Measurements from ENCODE around the gene TFDP3. TPM values are rescaled to one million over a fixed set of nuclear protein-coding genes. Genes with fewer than 3 reads are reported as not detected.

Gene TFDP3
- total RNA-seq, 1 donor, result not detected

- no peak overlapping the region for H3K4me3 ChIP-seq (ENCODE audit: low read depth, low read length)
- no peak for DNase-seq (ENCODE audit: low read depth)
- TF ChIP-seq, protein P1, sequence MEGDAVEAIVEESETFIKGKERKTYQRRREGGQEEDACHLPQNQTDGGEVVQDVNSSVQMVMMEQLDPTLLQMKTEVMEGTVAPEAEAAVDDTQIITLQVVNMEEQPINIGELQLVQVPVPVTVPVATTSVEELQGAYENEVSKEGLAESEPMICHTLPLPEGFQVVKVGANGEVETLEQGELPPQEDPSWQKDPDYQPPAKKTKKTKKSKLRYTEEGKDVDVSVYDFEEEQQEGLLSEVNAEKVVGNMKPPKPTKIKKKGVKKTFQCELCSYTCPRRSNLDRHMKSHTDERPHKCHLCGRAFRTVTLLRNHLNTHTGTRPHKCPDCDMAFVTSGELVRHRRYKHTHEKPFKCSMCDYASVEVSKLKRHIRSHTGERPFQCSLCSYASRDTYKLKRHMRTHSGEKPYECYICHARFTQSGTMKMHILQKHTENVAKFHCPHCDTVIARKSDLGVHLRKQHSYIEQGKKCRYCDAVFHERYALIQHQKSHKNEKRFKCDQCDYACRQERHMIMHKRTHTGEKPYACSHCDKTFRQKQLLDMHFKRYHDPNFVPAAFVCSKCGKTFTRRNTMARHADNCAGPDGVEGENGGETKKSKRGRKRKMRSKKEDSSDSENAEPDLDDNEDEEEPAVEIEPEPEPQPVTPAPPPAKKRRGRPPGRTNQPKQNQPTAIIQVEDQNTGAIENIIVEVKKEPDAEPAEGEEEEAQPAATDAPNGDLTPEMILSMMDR (IDR thresholded peaks at IDR 0.05; ENCODE audit: insufficient read depth, low read depth, low read length), result no peak
Observed at GRCh38 chrX:133250184-133251100, 32.3 kb upstream of the TFDP3 start.

GRCh38 chrX:133249266-133250058 is 31.3 kb upstream of the TFDP3 start:
- no peak for DNase-seq (ENCODE audit: low read depth)
- H3K4me3 ChIP-seq (ENCODE audit: low read depth, low read length), result no peak overlapping the region
- TF ChIP-seq, protein P1 (IDR thresholded peaks at IDR 0.05; ENCODE audit: insufficient read depth, low read depth, low read length), result no peak

DNA sequence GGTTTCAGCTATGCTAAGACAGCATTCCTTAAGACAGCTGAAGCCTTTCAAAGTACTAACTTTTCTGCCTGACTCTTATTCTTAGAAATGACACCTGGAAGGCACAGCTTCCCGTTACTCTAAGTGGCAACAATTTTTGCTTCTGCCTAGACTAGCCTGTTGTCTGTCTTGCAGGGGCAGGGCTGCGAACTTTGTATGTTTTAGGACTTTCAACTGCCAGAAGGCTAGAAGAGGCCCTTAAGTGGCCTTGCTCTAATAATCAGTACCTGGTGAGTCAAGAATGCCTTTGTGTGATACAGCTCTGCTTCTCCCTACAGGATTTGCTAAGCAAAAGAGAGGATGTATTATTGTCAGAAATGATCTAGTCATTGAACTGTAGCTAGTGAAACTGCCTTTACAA is 30.0 kb upstream of the TFDP3 start:
- no peak overlapping the region for H3K4me3 ChIP-seq (ENCODE audit: low read depth, low read length)
- TF ChIP-seq, protein P1 (IDR thresholded peaks at IDR 0.05; ENCODE audit: insufficient read depth, low read depth, low read length), result no peak
- no peak for DNase-seq (ENCODE audit: low read depth)

- TF ChIP-seq, protein P1 (IDR thresholded peaks at IDR 0.05; ENCODE audit: insufficient read depth, low read depth, low read length), result no peak
- H3K4me3 ChIP-seq (ENCODE audit: low read depth, low read length), result no peak overlapping the region
- no peak for DNase-seq (ENCODE audit: low read depth)
Observed at GRCh38 chrX:133246921-133247320, 28.8 kb upstream of the TFDP3 start.

DNA sequence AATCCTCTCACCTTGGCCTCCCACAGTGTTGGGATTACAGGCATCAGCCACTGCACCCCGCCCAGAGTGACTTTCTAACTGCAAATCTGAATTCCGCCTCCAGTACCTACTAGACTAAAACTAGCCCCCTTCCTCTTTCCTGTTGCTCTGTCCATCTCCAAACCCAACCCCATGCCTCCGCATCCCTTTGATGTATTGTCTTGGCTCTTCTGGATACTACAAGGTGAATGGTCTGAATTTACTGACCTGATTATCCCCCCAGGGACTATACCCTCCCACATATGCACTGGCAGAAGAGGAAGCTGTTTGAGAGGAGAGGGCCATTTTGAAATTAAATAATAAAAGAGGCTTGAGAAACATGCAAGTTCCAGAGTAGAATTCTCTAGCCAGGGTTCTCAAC is 17.7 kb upstream of the TFDP3 start:
- H3K4me3 ChIP-seq (ENCODE audit: low read depth, low read length), result no peak overlapping the region
- TF ChIP-seq, protein P1 (IDR thresholded peaks at IDR 0.05; ENCODE audit: insufficient read depth, low read depth, low read length), result no peak
- DNase-seq (ENCODE audit: low read depth), result no peak

GRCh38 chrX:133232331-133232730 is 14.2 kb upstream of the TFDP3 start:
- no peak overlapping the region for H3K4me3 ChIP-seq (ENCODE audit: low read depth, low read length)
- TF ChIP-seq, protein P1 (IDR thresholded peaks at IDR 0.05; ENCODE audit: insufficient read depth, low read depth, low read length), result no peak
- no peak for DNase-seq (ENCODE audit: low read depth)
